ENCODE data around the gene LSG1.

LSG1 gene

GRCh38 chr3:194615226-194615625 is 56.8 kb downstream of the LSG1 start:
- Histone ChIP-seq H3F3A (ENCODE audit: control insufficient read depth, insufficient read depth) (no peaks in the 10 kb centered on the region), H3K27ac (ENCODE audit: low read depth, low read length) (no peak overlapping the region), H3K9me3 (ENCODE audit: control insufficient read depth, insufficient read depth, low read length) (no peaks in the 10 kb centered on the region), H3K4me2 (ENCODE audit: low read length) (no peak overlapping the region), H3K36me3 (ENCODE audit: control insufficient read depth, low read length) (no peaks in the 10 kb centered on the region), H4K20me1 (ENCODE audit: control insufficient read depth, insufficient read depth, low read depth, low read length) (no peaks in the 10 kb centered on the region), H3K79me2 (ENCODE audit: control insufficient read depth, low read length) (no peaks in the 10 kb centered on the region), H3K27me3 (ENCODE audit: control insufficient read depth, low read length) (no peaks in the 10 kb centered on the region), H3K9me2 (replicated peaks; ENCODE audit: control insufficient read depth, low read length) (no peaks in the 10 kb centered on the region), H3K4me1 (ENCODE audit: control insufficient read depth, low read length) (no peaks in the 10 kb centered on the region), H3K4me3 (ENCODE audit: low read length) (no peak overlapping the region)
- TF ChIP-seq EZH2phosphoT487 (IDR thresholded peaks at IDR 0.05; ENCODE audit: borderline replicate concordance, low read length) = no peak
- TF ChIP-seq, protein P1, sequence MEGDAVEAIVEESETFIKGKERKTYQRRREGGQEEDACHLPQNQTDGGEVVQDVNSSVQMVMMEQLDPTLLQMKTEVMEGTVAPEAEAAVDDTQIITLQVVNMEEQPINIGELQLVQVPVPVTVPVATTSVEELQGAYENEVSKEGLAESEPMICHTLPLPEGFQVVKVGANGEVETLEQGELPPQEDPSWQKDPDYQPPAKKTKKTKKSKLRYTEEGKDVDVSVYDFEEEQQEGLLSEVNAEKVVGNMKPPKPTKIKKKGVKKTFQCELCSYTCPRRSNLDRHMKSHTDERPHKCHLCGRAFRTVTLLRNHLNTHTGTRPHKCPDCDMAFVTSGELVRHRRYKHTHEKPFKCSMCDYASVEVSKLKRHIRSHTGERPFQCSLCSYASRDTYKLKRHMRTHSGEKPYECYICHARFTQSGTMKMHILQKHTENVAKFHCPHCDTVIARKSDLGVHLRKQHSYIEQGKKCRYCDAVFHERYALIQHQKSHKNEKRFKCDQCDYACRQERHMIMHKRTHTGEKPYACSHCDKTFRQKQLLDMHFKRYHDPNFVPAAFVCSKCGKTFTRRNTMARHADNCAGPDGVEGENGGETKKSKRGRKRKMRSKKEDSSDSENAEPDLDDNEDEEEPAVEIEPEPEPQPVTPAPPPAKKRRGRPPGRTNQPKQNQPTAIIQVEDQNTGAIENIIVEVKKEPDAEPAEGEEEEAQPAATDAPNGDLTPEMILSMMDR (IDR thresholded peaks at IDR 0.05; ENCODE audit: low read depth, low read length, poor library complexity, severe bottlenecking) = no peak

DNA sequence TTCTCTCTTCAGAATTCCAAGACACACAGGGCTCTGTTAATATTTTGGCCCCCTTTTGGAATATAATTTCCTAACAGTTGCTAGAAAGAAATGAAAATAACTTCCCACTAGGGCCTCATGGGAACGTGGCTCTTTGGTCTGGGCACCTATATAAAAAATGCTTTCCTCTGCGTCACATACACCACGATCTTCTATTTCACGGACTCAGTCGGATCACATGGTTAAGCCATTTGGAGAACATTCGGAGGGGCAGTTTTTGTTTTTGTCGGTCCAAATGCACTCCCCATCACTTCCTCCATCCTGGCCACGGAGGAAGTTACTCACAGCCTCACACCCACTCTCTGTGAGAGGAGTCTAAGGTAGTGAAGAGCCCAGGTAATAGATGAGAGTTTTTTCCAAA is 59.8 kb downstream of the LSG1 start:
- no peaks in the 10 kb centered on the region for H3K36me3 ChIP-seq (ENCODE audit: control insufficient read depth, low read length)
- no peaks in the 10 kb centered on the region for H3K27me3 ChIP-seq (ENCODE audit: control insufficient read depth, low read length)
- H3K4me2 ChIP-seq (ENCODE audit: low read length) = no peak overlapping the region
- no peaks in the 10 kb centered on the region for H3F3A ChIP-seq (ENCODE audit: control insufficient read depth, insufficient read depth)
- no peak overlapping the region for H3K27ac ChIP-seq (ENCODE audit: low read depth, low read length)
- no peaks in the 10 kb centered on the region for H3K9me2 ChIP-seq (replicated peaks; ENCODE audit: control insufficient read depth, low read length)
- no peaks in the 10 kb centered on the region for H3K4me1 ChIP-seq (ENCODE audit: control insufficient read depth, low read length)
- no peak for TF ChIP-seq EZH2phosphoT487 (IDR thresholded peaks at IDR 0.05; ENCODE audit: borderline replicate concordance, low read length)
- TF ChIP-seq, protein P1 (IDR thresholded peaks at IDR 0.05; ENCODE audit: low read depth, low read length, poor library complexity, severe bottlenecking) = no peak
- no peaks in the 10 kb centered on the region for H3K9me3 ChIP-seq (ENCODE audit: control insufficient read depth, insufficient read depth, low read length)
- no peaks in the 10 kb centered on the region for H3K79me2 ChIP-seq (ENCODE audit: control insufficient read depth, low read length)
- H4K20me1 ChIP-seq (ENCODE audit: control insufficient read depth, insufficient read depth, low read depth, low read length) = no peaks in the 10 kb centered on the region
- H3K4me3 ChIP-seq (ENCODE audit: low read length) = no peak overlapping the region

DNA sequence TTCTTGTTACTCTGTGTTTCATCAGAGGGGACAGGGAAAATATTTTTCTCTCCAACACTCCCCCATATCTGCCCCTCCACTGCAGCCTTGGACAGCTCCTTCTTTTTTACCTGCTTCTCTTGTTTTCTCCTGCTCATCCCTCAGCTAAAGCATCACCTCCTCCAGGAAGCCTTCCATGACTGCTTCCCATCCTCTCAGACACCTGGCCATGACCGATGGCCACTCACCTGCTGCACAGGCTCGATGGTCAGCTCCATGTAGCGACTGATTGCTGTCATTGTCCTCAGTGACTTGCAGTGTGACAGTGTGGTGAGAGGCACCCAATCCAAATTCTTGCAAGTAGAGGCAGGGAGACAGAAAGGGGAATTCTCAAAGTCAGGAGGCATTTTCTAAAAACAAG is 61.3 kb downstream of the LSG1 start:
- no peaks in the 10 kb centered on the region for H3K4me1 ChIP-seq (ENCODE audit: control insufficient read depth, low read length)
- H3K27me3 ChIP-seq (ENCODE audit: control insufficient read depth, low read length) = no peaks in the 10 kb centered on the region
- TF ChIP-seq, protein P1 (IDR thresholded peaks at IDR 0.05; ENCODE audit: low read depth, low read length, poor library complexity, severe bottlenecking) = no peak
- TF ChIP-seq EZH2phosphoT487 (IDR thresholded peaks at IDR 0.05; ENCODE audit: borderline replicate concordance, low read length) = no peak
- H3K9me3 ChIP-seq (ENCODE audit: control insufficient read depth, insufficient read depth, low read length) = no peaks in the 10 kb centered on the region
- no peaks in the 10 kb centered on the region for H3K79me2 ChIP-seq (ENCODE audit: control insufficient read depth, low read length)
- no peaks in the 10 kb centered on the region for H3K36me3 ChIP-seq (ENCODE audit: control insufficient read depth, low read length)
- no peaks in the 10 kb centered on the region for H3K9me2 ChIP-seq (replicated peaks; ENCODE audit: control insufficient read depth, low read length)
- no peaks in the 10 kb centered on the region for H4K20me1 ChIP-seq (ENCODE audit: control insufficient read depth, insufficient read depth, low read depth, low read length)
- no peak overlapping the region for H3K4me3 ChIP-seq (ENCODE audit: low read length)
- no peak overlapping the region for H3K27ac ChIP-seq (ENCODE audit: low read depth, low read length)
- no peaks in the 10 kb centered on the region for H3F3A ChIP-seq (ENCODE audit: control insufficient read depth, insufficient read depth)
- no peak overlapping the region for H3K4me2 ChIP-seq (ENCODE audit: low read length)

DNA sequence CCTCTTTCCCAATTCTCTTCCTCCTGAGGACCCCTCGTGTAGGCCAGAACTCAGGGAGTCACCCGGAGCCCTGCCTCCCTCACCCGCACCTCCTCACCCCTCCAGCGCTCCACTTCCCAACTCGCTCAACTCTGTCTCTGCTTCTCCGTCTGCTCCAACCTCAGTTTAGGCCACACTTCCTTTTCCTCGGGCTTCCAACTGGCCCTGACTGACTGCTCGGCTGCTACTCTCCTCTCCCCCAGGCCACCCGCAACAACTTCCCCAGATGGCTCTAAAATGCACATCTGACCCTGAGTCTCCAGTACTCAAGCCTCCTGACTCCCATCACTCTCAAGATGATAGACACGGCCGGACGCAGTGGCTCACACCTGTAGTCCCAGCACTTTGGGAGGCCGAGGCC is 62.4 kb downstream of the LSG1 start:
- Histone ChIP-seq H3F3A (ENCODE audit: control insufficient read depth, insufficient read depth) (no peaks in the 10 kb centered on the region), H3K9me3 (ENCODE audit: control insufficient read depth, insufficient read depth, low read length) (no peaks in the 10 kb centered on the region), H3K79me2 (ENCODE audit: control insufficient read depth, low read length) (no peaks in the 10 kb centered on the region), H3K27ac (ENCODE audit: low read depth, low read length) (no peak overlapping the region), H3K36me3 (ENCODE audit: control insufficient read depth, low read length) (no peaks in the 10 kb centered on the region), H3K4me1 (ENCODE audit: control insufficient read depth, low read length) (no peaks in the 10 kb centered on the region), H4K20me1 (ENCODE audit: control insufficient read depth, insufficient read depth, low read depth, low read length) (no peaks in the 10 kb centered on the region), H3K27me3 (ENCODE audit: control insufficient read depth, low read length) (no peaks in the 10 kb centered on the region), H3K4me2 (ENCODE audit: low read length) (no peak overlapping the region), H3K9me2 (replicated peaks; ENCODE audit: control insufficient read depth, low read length) (no peaks in the 10 kb centered on the region), H3K4me3 (ENCODE audit: low read length) (no peak overlapping the region)
- TF ChIP-seq, protein P1 (IDR thresholded peaks at IDR 0.05; ENCODE audit: low read depth, low read length, poor library complexity, severe bottlenecking) = no peak
- no peak for TF ChIP-seq EZH2phosphoT487 (IDR thresholded peaks at IDR 0.05; ENCODE audit: borderline replicate concordance, low read length)

Data from DOHH2 (cell line).